Effector memory CD8-positive, alpha-beta T cell (primary cell): Measurements from ENCODE around the gene MDGA2.
"Not testable (repeated sequence)": the region's sequence is repeated elsewhere in the genome, so short reads cannot be mapped to it uniquely, and the experiment has no call there.

Experiments
- ATAC-seq: fragments of 150-1000 bp; cut with Tn5 transposase; replicated peaks from 2 replicates; pipeline ENCODE4 v1.10.0; 2021; ENCODE audit warnings: mild to moderate bottlenecking, moderate library complexity
- DNase-seq, 3 experiments: peaks; one replicate each; pipeline ENCODE4 v3.0.0; 2021
- H3K27ac Mint-ChIP-seq, 2 donors: one replicate each; pipeline ENCODE4 v1.8.0; 2022; ENCODE audit warnings: mild to moderate bottlenecking in 2 of 2, mixed read lengths in 2 of 2, moderate library complexity in 2 of 2
- H3K27me3 Mint-ChIP-seq, 2 donors: one replicate each; pipeline ENCODE4 v1.8.0; 2022; ENCODE audit warnings: mixed read lengths in 2 of 2
- H3K36me3 Mint-ChIP-seq: one replicate; pipeline ENCODE4 v1.8.0; 2022; ENCODE audit warnings: mild to moderate bottlenecking, moderate library complexity, mixed read lengths; ENCODE audit not compliant: insufficient read depth
- H3K4me1 Mint-ChIP-seq, 2 donors: one replicate each; pipeline ENCODE4 v1.8.0; 2022; ENCODE audit warnings: low read depth in 2 of 2, mixed read lengths in 2 of 2
- H3K4me3 Mint-ChIP-seq, 2 donors: one replicate each; pipeline ENCODE4 v1.8.0; 2022; ENCODE audit warnings: mild to moderate bottlenecking in 2 of 2, mixed read lengths in 2 of 2, moderate library complexity in 2 of 2
- H3K9me3 Mint-ChIP-seq, 2 donors: one replicate each; pipeline ENCODE4 v1.8.0; 2022; ENCODE audit warnings: mixed read lengths in 2 of 2

MDGA2 gene

DNA sequence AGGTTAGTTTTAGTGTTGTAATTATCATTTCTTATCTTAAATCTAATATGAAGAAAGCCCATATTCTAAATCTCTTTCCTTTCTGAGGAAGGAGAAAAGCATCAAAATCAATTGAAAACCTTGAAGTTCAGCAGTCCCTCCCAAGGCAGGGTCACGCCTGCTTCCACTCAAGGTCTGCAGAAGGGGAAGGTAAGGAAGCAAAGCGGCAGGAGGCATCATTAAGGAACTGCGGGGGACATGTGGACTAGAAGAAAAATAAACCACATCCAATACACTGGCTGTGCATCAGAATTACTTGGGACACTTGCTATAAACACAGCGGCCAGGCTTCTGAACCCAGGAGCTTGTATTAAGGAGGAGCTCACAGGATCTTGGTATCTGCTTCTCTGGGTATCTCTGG, 759.9 kb downstream of the MDGA2 start:
- H3K27me3 Mint-ChIP-seq, H3K27ac Mint-ChIP-seq, H3K4me1 Mint-ChIP-seq, ATAC-seq, H3K4me3 Mint-ChIP-seq, H3K36me3 Mint-ChIP-seq, DNase-seq: not testable (repeated sequence)
- H3K9me3 Mint-ChIP-seq, result peaks cover 8 to 13% of the 10 kb centered on the region in 2 donors

DNA sequence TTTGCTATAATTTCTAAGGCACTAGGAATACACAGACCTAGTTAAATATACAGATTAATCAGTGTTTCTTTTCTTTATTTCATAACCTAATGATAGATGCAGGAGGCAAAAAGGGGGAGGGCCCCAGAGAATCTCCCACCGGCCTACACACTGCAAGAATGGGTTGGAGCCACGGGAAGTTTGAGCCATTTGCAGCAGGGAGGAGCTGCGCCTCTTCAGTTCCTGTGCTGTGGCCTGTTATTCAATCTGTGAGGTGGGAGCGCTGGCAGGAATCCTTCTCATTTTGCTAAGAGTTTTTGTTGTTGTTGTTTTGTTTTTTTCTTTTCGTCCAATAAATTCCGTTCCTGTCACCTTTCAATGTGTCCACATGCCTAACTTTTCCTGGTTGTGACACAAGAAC, 772.6 kb downstream of the MDGA2 start:
- DNase-seq, result no peak
- H3K27me3 Mint-ChIP-seq, result no peaks in the 10 kb centered on the region
- no peak overlapping the region for H3K4me3 Mint-ChIP-seq
- H3K36me3 Mint-ChIP-seq, result no peaks in the 10 kb centered on the region
- no peaks in the 10 kb centered on the region for H3K4me1 Mint-ChIP-seq
- ATAC-seq, result no peak
- H3K27ac Mint-ChIP-seq, result no peak overlapping the region
- H3K9me3 Mint-ChIP-seq, result peaks cover 0 to 6% of the 10 kb centered on the region in 2 donors

DNA sequence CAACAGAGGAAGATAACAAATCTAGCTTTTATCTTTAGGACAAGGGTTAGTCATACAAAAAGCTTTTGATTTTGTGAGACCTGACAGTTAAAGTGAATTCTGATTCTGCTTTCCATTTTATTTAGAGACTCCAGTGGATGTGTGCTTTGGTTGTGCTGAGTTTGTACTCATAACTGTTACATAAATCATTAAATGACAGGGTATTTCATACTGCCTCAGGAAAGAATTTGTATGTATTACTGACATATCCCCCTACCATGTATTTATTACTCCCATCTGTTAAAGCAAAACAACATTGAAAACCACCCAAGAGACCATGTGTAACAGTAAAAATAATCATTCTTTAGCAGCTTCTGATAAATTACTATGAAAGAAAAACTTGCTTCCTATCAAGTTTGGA, 780.9 kb downstream of the MDGA2 start:
- Mint-ChIP-seq H3K4me1 (no peaks in the 10 kb centered on the region), H3K27ac (no peak overlapping the region), H3K36me3 (no peaks in the 10 kb centered on the region), H3K9me3 (peaks cover 0 to 3% of the 10 kb centered on the region in 2 donors), H3K27me3 (no peaks in the 10 kb centered on the region), H3K4me3 (no peak overlapping the region)
- ATAC-seq (no peak), DNase-seq (no peak)

DNA sequence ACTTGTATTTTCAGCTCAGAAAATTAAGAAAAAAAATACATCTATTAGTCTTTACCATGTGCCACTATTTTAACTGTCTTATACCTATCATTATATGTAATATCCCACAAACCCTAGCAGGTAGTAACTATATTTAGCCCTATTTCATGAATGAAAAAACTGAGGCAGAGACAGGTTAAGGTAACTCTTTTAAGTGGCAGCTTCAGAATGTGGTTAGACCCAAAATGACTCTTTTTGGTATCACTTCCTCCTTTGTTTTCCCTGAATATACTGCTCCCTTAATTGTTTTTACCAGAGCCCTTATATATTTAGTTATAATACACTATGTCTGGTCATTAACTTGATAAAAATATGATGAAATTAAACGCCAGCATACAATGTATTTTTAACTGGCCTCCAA, 788.3 kb downstream of the MDGA2 start:
- Mint-ChIP-seq H3K36me3 (no peaks in the 10 kb centered on the region), H3K4me1 (no peaks in the 10 kb centered on the region), H3K9me3 (peaks cover 0 to 1% of the 10 kb centered on the region in 2 donors), H3K27me3 (no peaks in the 10 kb centered on the region), H3K4me3 (no peak overlapping the region), H3K27ac (no peak overlapping the region)
- ATAC-seq, result no peak
- no peak for DNase-seq

DNA sequence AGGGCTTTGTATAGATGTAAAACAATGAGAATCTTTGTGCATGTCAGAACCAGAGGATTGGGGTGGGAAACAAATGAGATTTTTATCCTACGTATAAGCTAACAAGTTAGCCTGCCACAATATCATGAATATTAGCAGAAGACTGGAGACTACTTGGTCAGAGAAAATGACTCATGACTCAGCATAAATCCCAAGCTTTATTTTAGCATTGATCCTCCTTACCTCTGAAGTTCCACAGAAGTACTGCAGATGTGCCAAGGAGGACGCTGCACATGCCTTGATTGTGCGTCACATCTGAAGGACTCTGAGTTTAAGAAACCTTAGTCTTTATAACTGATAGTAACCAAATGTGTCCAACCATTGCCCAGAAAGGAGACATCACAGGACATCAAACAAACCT, 789.8 kb downstream of the MDGA2 start:
- ATAC-seq, result no peak
- H3K4me1 Mint-ChIP-seq, result no peaks in the 10 kb centered on the region
- H3K27me3 Mint-ChIP-seq, result no peaks in the 10 kb centered on the region
- H3K27ac Mint-ChIP-seq, result no peak overlapping the region
- H3K9me3 Mint-ChIP-seq, result peaks cover 0 to 1% of the 10 kb centered on the region in 2 donors
- DNase-seq, result no peak
- H3K36me3 Mint-ChIP-seq, result no peaks in the 10 kb centered on the region
- no peak overlapping the region for H3K4me3 Mint-ChIP-seq

GRCh38 chr14:46861753-46862152, 813.7 kb downstream of the MDGA2 start:
- Mint-ChIP-seq H3K4me3 (no peak overlapping the region), H3K36me3 (no peaks in the 10 kb centered on the region), H3K4me1 (no peaks in the 10 kb centered on the region), H3K27me3 (no peaks in the 10 kb centered on the region), H3K9me3 (peaks cover 11 to 23% of the 10 kb centered on the region in 2 donors), H3K27ac (no peak overlapping the region)
- DNase-seq, result no peak
- no peak for ATAC-seq

DNA sequence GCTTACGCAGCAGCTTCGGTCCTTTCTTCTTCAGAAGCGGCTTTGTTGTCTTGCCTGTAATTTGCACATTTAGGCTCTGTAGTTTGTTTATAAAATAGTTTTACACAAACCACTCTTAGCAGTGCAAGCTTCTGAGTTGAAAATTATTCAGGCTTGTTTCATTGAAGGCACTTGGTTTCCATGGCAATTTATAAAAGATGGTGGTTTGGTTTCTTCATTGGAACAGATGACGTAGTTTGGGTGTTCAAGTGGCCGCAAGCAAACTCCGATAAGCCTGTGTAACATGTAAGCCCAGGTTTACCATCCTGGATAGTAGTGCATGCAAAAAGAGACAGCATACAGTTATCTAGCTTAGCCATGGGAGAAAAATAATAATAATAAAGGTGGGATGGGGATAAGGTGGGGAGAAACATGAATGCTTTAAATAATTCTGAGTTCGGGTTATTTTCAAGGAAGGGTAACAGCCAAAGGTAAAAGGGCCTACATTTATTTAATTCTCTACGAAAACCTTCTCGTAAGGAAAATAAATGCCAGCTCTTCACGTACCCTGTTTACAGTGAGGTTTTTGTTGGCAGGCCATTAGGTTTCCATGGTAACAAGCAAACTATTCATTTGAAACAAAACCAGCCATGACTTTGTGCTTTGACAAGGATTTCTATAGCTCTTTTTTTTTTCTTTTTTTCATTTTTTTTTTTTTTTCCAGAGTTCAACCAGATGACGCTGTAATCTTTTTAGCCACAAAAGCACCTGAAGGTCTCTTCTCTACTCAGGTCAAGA, 834.3 kb downstream of the MDGA2 start:
- Mint-ChIP-seq H3K4me3 (no peak overlapping the region), H3K4me1 (no peaks in the 10 kb centered on the region), H3K27ac (no peak overlapping the region), H3K9me3 (no peaks in the 10 kb centered on the region), H3K27me3 (no peaks in the 10 kb centered on the region), H3K36me3 (no peaks in the 10 kb centered on the region)
- ATAC-seq (no peak), DNase-seq (no peak)

DNA sequence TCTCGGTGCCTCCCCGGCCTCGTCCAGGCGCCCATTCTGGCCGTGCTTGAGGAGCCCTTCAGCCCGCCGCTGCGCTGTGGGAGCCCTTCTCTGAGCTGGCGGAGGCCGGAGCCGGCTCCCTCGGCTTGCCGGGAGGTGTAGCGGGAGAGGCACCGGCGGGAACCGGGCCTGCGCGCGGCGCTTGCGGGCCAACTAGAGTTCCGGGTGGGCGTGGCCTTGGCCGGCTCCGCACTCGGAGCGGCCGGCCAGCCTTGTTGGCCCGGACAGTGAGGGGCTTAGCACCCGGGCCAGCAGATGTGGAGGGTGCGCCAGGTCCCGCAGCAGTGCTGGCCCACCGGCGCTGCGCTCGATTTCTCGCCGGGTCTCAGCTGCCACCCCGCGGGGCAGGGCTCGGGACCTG, 855.1 kb downstream of the MDGA2 start:
- Mint-ChIP-seq H3K27me3 (no peaks in the 10 kb centered on the region), H3K36me3 (no peaks in the 10 kb centered on the region), H3K27ac (no peak overlapping the region), H3K9me3 (peaks cover 0 to 2% of the 10 kb centered on the region in 2 donors), H3K4me3 (no peak overlapping the region), H3K4me1 (no peaks in the 10 kb centered on the region)
- no peak for DNase-seq
- ATAC-seq, result no peak

GRCh38 chr14:46819117-46819516, 856.3 kb downstream of the MDGA2 start:
- no peaks in the 10 kb centered on the region for H3K36me3 Mint-ChIP-seq
- H3K27me3 Mint-ChIP-seq, result no peaks in the 10 kb centered on the region
- ATAC-seq (no peak), DNase-seq (no peak)
- no peak overlapping the region for H3K27ac Mint-ChIP-seq
- no peaks in the 10 kb centered on the region for H3K4me1 Mint-ChIP-seq
- no peak overlapping the region for H3K4me3 Mint-ChIP-seq
- peaks cover 0 to 4% of the 10 kb centered on the region in 2 donors for H3K9me3 Mint-ChIP-seq

GRCh38 chr14:46818147-46818546, 857.3 kb downstream of the MDGA2 start:
- no peaks in the 10 kb centered on the region for H3K27me3 Mint-ChIP-seq
- H3K36me3 Mint-ChIP-seq, result no peaks in the 10 kb centered on the region
- H3K4me3 Mint-ChIP-seq, result no peak overlapping the region
- H3K4me1 Mint-ChIP-seq, result no peaks in the 10 kb centered on the region
- H3K9me3 Mint-ChIP-seq, result peaks cover 0 to 4% of the 10 kb centered on the region in 2 donors
- ATAC-seq, result no peak
- no peak overlapping the region for H3K27ac Mint-ChIP-seq
- no peak for DNase-seq

GRCh38 chr14:46793144-46793543, 882.3 kb downstream of the MDGA2 start:
- H3K9me3 Mint-ChIP-seq, result peaks cover 7 to 26% of the 10 kb centered on the region in 2 donors
- ATAC-seq (no peak), DNase-seq (no peak)
- H3K4me3 Mint-ChIP-seq, result no peak overlapping the region
- no peaks in the 10 kb centered on the region for H3K4me1 Mint-ChIP-seq
- peaks cover 2% of the 10 kb centered on the region for H3K36me3 Mint-ChIP-seq
- H3K27ac Mint-ChIP-seq, result no peak overlapping the region
- H3K27me3 Mint-ChIP-seq, result no peaks in the 10 kb centered on the region
